Adrenal gland (tissue), 5 donors: ENCODE results near the gene DAAM2.

Source experiments
- CTCF ChIP-seq, 6 experiments: fragments of 450-650 bp in 4 of 6; fragments of 200-600 bp in 2 of 6; sonication (generic) in 1 of 6; IDR thresholded peaks; 1 replicate in 5 of 6; 2 replicates in 1 of 6; pipeline versions ENCODE4 v1.5.1 to v1.8.0; 2016 to 2021; ENCODE audit warnings: antibody characterized with exemption in 6 of 6, mild to moderate bottlenecking in 2 of 6, moderate library complexity in 1 of 6
- POLR2A ChIP-seq, 2 donors: fragments of 450-650 bp; IDR thresholded peaks; one replicate each; pipeline ENCODE4 v1.6.1; 2017; ENCODE audit warnings: antibody characterized with exemption in 2 of 2, mild to moderate bottlenecking in 2 of 2, moderate library complexity in 1 of 2
- donor health status: DM: no; HTN: no; CAD: no.

GRCh38 chr6:39824030-39824926 lies 32.1 kb downstream of the DAAM2 start:
- TF ChIP-seq POLR2A (IDR thresholded peaks at IDR 0.05) (no peak), CTCF (IDR thresholded peaks at IDR 0.05) (no peak)
